ENCODE results near the gene PITX1.

The PITX1 gene

GRCh38 chr5:135063511-135064234 is 29.6 kb upstream of the PITX1 start:
- ATAC-seq = no peak

More at GRCh38 chr5:135063511-135064234, 29.6 kb upstream of the PITX1 start:
- TF ChIP-seq TCF4 (CRISPR knock-in tag; IDR thresholded peaks at IDR 0.05; ENCODE audit: borderline replicate concordance) (no peak), PATZ1 (CRISPR knock-in tag; IDR thresholded peaks at IDR 0.05; ENCODE audit: borderline replicate concordance) (no peak), POU6F1 (CRISPR knock-in tag; IDR thresholded peaks at IDR 0.05; ENCODE audit: borderline replicate concordance, low read depth) (no peak), RARB (CRISPR knock-in tag; IDR thresholded peaks at IDR 0.05) (no peak), GLIS3 (CRISPR knock-in tag; IDR thresholded peaks at IDR 0.05) (no peak), SNAI2 (CRISPR knock-in tag; IDR thresholded peaks at IDR 0.05) (no peak), CSDC2 (CRISPR knock-in tag; IDR thresholded peaks at IDR 0.05) (no peak), ZC3H10 (CRISPR knock-in tag; IDR thresholded peaks at IDR 0.05) (no peak), OSR1 (CRISPR knock-in tag; IDR thresholded peaks at IDR 0.05) (no peak), TSHZ2 (CRISPR knock-in tag; IDR thresholded peaks at IDR 0.05) (no peak), ZNF8 (CRISPR knock-in tag; IDR thresholded peaks at IDR 0.05) (no peak), ZFP30 (CRISPR knock-in tag; IDR thresholded peaks at IDR 0.05) (no peak), ARNTL (CRISPR knock-in tag; IDR thresholded peaks at IDR 0.05; ENCODE audit: borderline replicate concordance, low read depth) (no peak), ZFP3 (CRISPR knock-in tag; IDR thresholded peaks at IDR 0.05) (no peak), CSRNP3 (CRISPR knock-in tag; IDR thresholded peaks at IDR 0.05) (no peak), CREB5 (CRISPR knock-in tag; IDR thresholded peaks at IDR 0.05; ENCODE audit: low read depth) (no peak), BACH2 (CRISPR knock-in tag; IDR thresholded peaks at IDR 0.05; ENCODE audit: borderline replicate concordance) (no peak), ZNF565 (CRISPR knock-in tag; conservative IDR thresholded peaks at IDR 0.05; ENCODE audit: low read depth) (no peak)
